ENCODE data around the gene PC. TPM values are rescaled to one million over a fixed set of nuclear protein-coding genes. Genes with fewer than 3 reads are reported as not detected.

The PC gene
- total RNA-seq, 2 donors from 2014 or later = 5.8 to 7.4 TPM

- H3K27ac Mint-ChIP-seq = no peak overlapping the region
- DNase-seq (no peak), ATAC-seq (no peak)
- H3K4me1 Mint-ChIP-seq = no peaks in the 10 kb centered on the region
- no peak overlapping the region for H3K4me3 Mint-ChIP-seq
- H3K36me3 Mint-ChIP-seq (ENCODE audit: low read depth) = peaks cover 3% of the 10 kb centered on the region
- H3K27me3 Mint-ChIP-seq = peaks cover 21% of the 10 kb centered on the region
- H3K9me3 ChIP-seq (ENCODE audit: control insufficient read depth, low read length, poor library complexity, severe bottlenecking) = no peaks in the 10 kb centered on the region
These were observed 25.6 kb downstream of the PC start for GRCh38 chr11:66932543-66932942.

- no peak overlapping the region for H3K27ac Mint-ChIP-seq
- peaks cover 18% of the 10 kb centered on the region for H3K27me3 Mint-ChIP-seq
- H3K4me1 Mint-ChIP-seq = no peaks in the 10 kb centered on the region
- H3K36me3 Mint-ChIP-seq (ENCODE audit: low read depth) = peaks cover 4% of the 10 kb centered on the region
- ATAC-seq = no peak
- no peak for DNase-seq
- H3K4me3 Mint-ChIP-seq = no peak overlapping the region
- no peaks in the 10 kb centered on the region for H3K9me3 ChIP-seq (ENCODE audit: control insufficient read depth, low read length, poor library complexity, severe bottlenecking)
These were observed 28.4 kb downstream of the PC start for GRCh38 chr11:66929753-66930152.

GRCh38 chr11:66924272-66924671 lies 33.9 kb downstream of the PC start:
- DNase-seq (no peak), ATAC-seq (no peak)
- H3K9me3 ChIP-seq (ENCODE audit: control insufficient read depth, low read length, poor library complexity, severe bottlenecking) = no peaks in the 10 kb centered on the region
- Mint-ChIP-seq H3K4me1 (no peaks in the 10 kb centered on the region), H3K36me3 (ENCODE audit: low read depth) (peaks cover 3% of the 10 kb centered on the region), H3K4me3 (no peak overlapping the region), H3K27ac (no peak overlapping the region), H3K27me3 (peaks cover 6% of the 10 kb centered on the region)

- no peaks in the 10 kb centered on the region for H3K9me3 ChIP-seq (ENCODE audit: control insufficient read depth, low read length, poor library complexity, severe bottlenecking)
- Mint-ChIP-seq H3K36me3 (ENCODE audit: low read depth) (peaks cover 3% of the 10 kb centered on the region), H3K4me1 (no peaks in the 10 kb centered on the region), H3K27ac (no peak overlapping the region), H3K4me3 (no peak overlapping the region), H3K27me3 (peaks cover 6% of the 10 kb centered on the region)
- no peak for ATAC-seq
- no peak for DNase-seq
These were observed 35.6 kb downstream of the PC start for GRCh38 chr11:66922551-66922950.

GRCh38 chr11:66920978-66921784 lies 37.0 kb downstream of the PC start:
- Mint-ChIP-seq H3K27ac (no peak overlapping the region), H3K27me3 (peaks cover 6% of the 10 kb centered on the region)

GRCh38 chr11:66919923-66920322 lies 38.3 kb downstream of the PC start:
- Mint-ChIP-seq H3K27ac (no peak overlapping the region), H3K4me1 (peaks cover 3% of the 10 kb centered on the region), H3K27me3 (peaks cover 6% of the 10 kb centered on the region), H3K36me3 (ENCODE audit: low read depth) (peaks cover 3% of the 10 kb centered on the region), H3K4me3 (no peak overlapping the region)
- no peak for ATAC-seq
- no peaks in the 10 kb centered on the region for H3K9me3 ChIP-seq (ENCODE audit: control insufficient read depth, low read length, poor library complexity, severe bottlenecking)
- no peak for DNase-seq

More at GRCh38 chr11:66920978-66921784, 37.0 kb downstream of the PC start:
- ATAC-seq (no peak), DNase-seq (no peak)
- no peaks in the 10 kb centered on the region for H3K4me1 Mint-ChIP-seq
- no peak overlapping the region for H3K4me3 Mint-ChIP-seq
- peaks cover 3% of the 10 kb centered on the region for H3K36me3 Mint-ChIP-seq (ENCODE audit: low read depth)
- H3K9me3 ChIP-seq (ENCODE audit: control insufficient read depth, low read length, poor library complexity, severe bottlenecking) = no peaks in the 10 kb centered on the region

GRCh38 chr11:66918741-66919140 lies 39.4 kb downstream of the PC start:
- Mint-ChIP-seq H3K27me3 (peaks cover 6% of the 10 kb centered on the region), H3K4me3 (no peak overlapping the region), H3K36me3 (ENCODE audit: low read depth) (no peaks in the 10 kb centered on the region), H3K4me1 (peaks cover 3% of the 10 kb centered on the region), H3K27ac (no peak overlapping the region)
- no peaks in the 10 kb centered on the region for H3K9me3 ChIP-seq (ENCODE audit: control insufficient read depth, low read length, poor library complexity, severe bottlenecking)
- DNase-seq (no peak), ATAC-seq (no peak)

- Mint-ChIP-seq H3K4me1 (peaks cover 3% of the 10 kb centered on the region), H3K36me3 (ENCODE audit: low read depth) (no peaks in the 10 kb centered on the region), H3K4me3 (no peak overlapping the region), H3K27ac (no peak overlapping the region), H3K27me3 (peaks cover 6% of the 10 kb centered on the region)
- ATAC-seq (no peak), DNase-seq (no peak)
- no peaks in the 10 kb centered on the region for H3K9me3 ChIP-seq (ENCODE audit: control insufficient read depth, low read length, poor library complexity, severe bottlenecking)
These were observed 42.3 kb downstream of the PC start for GRCh38 chr11:66915866-66916265.

- no peaks in the 10 kb centered on the region for H3K36me3 Mint-ChIP-seq (ENCODE audit: low read depth)
These were observed 42.9 kb downstream of the PC start for GRCh38 chr11:66915046-66915832.

GRCh38 chr11:66914505-66914904 lies 43.7 kb downstream of the PC start:
- peaks cover 3% of the 10 kb centered on the region for H3K4me1 Mint-ChIP-seq
- ATAC-seq = no peak
- no peaks in the 10 kb centered on the region for H3K36me3 Mint-ChIP-seq (ENCODE audit: low read depth)

More at GRCh38 chr11:66915046-66915832, 42.9 kb downstream of the PC start:
- H3K9me3 ChIP-seq (ENCODE audit: control insufficient read depth, low read length, poor library complexity, severe bottlenecking) = no peaks in the 10 kb centered on the region
- Mint-ChIP-seq H3K4me3 (no peak overlapping the region), H3K27ac (no peak overlapping the region), H3K27me3 (peaks cover 6% of the 10 kb centered on the region), H3K4me1 (peaks cover 3% of the 10 kb centered on the region)
- no peak for DNase-seq
- no peak for ATAC-seq

GRCh38 chr11:66912911-66913310 lies 45.3 kb downstream of the PC start:
- ATAC-seq = no peak
- H3K9me3 ChIP-seq (ENCODE audit: control insufficient read depth, low read length, poor library complexity, severe bottlenecking) = no peaks in the 10 kb centered on the region
- DNase-seq = no peak
- Mint-ChIP-seq H3K27me3 (no peaks in the 10 kb centered on the region), H3K4me1 (peaks cover 3% of the 10 kb centered on the region), H3K4me3 (no peak overlapping the region), H3K36me3 (ENCODE audit: low read depth) (no peaks in the 10 kb centered on the region), H3K27ac (no peak overlapping the region)

More at GRCh38 chr11:66914505-66914904, 43.7 kb downstream of the PC start:
- H3K4me3 Mint-ChIP-seq = no peak overlapping the region
- no peaks in the 10 kb centered on the region for H3K27me3 Mint-ChIP-seq
- H3K9me3 ChIP-seq (ENCODE audit: control insufficient read depth, low read length, poor library complexity, severe bottlenecking) = no peaks in the 10 kb centered on the region
- DNase-seq = no peak
- H3K27ac Mint-ChIP-seq = no peak overlapping the region

- Mint-ChIP-seq H3K27me3 (no peaks in the 10 kb centered on the region), H3K4me1 (peaks cover 3% of the 10 kb centered on the region), H3K4me3 (no peak overlapping the region), H3K36me3 (ENCODE audit: low read depth) (no peaks in the 10 kb centered on the region), H3K27ac (no peak overlapping the region)
- no peak for ATAC-seq
- H3K9me3 ChIP-seq (ENCODE audit: control insufficient read depth, low read length, poor library complexity, severe bottlenecking) = no peaks in the 10 kb centered on the region
- no peak for DNase-seq
These were observed 45.8 kb downstream of the PC start for GRCh38 chr11:66912361-66912760.

GRCh38 chr11:66910669-66911068 lies 47.5 kb downstream of the PC start:
- H3K4me1 Mint-ChIP-seq = no peaks in the 10 kb centered on the region
- DNase-seq = no peak
- no peak overlapping the region for H3K4me3 Mint-ChIP-seq
- no peaks in the 10 kb centered on the region for H3K36me3 Mint-ChIP-seq (ENCODE audit: low read depth)
- peaks cover 2% of the 10 kb centered on the region for H3K27me3 Mint-ChIP-seq
- H3K9me3 ChIP-seq (ENCODE audit: control insufficient read depth, low read length, poor library complexity, severe bottlenecking) = no peaks in the 10 kb centered on the region
- no peak for ATAC-seq
- H3K27ac Mint-ChIP-seq = no peak overlapping the region
